ENCODE data around the gene FOXR1.

FOXR1 gene

GRCh38 chr11:119027561-119028345, 56.2 kb downstream of the FOXR1 start:
- DNase-seq = no peak

- no peak for DNase-seq
Measured at GRCh38 chr11:119028346-119029068, 56.9 kb downstream of the FOXR1 start.

- DNase-seq = no peak
Measured at GRCh38 chr11:119029069-119029339, 57.4 kb downstream of the FOXR1 start.

- DNase-seq = peak; percentile 93
Measured at GRCh38 chr11:119029340-119030028, 57.9 kb downstream of the FOXR1 start.

GRCh38 chr11:119030029-119030328, 58.4 kb downstream of the FOXR1 start:
- no peak for DNase-seq

GRCh38 chr11:119030329-119031047, 58.9 kb downstream of the FOXR1 start, which contains the start of gene SLC37A4:
Gene SLC37A4 (minus strand): TSS chr11:119030877.
- DNase-seq = peak; percentile 94
